TTC549 (cell line): ENCODE measurements around the gene NEMF.
"Not testable (repeated sequence)": the region's sequence is repeated elsewhere in the genome, so short reads cannot be mapped to it uniquely, and the experiment has no call there.

Source experiments
- FAIRE-seq: peaks from 2 replicates; lab custom pipeline; 2012; peaks lifted over from hg19 to GRCh38; lab: Jason Lieb, UNC

NEMF gene

GRCh38 chr14:49816844-49817243 is 35.7 kb downstream of the NEMF start:
- FAIRE-seq, result no peak

GRCh38 chr14:49816118-49816517 is 36.5 kb downstream of the NEMF start:
- FAIRE-seq, result not testable (repeated sequence)

GRCh38 chr14:49808780-49809179 is 43.8 kb downstream of the NEMF start:
- no peak for FAIRE-seq

- FAIRE-seq, result no peak
Measured at GRCh38 chr14:49796025-49796424, 56.6 kb downstream of the NEMF start.

GRCh38 chr14:49792618-49793017 is 60.0 kb downstream of the NEMF start:
- no peak for FAIRE-seq

- no peak for FAIRE-seq
Measured at GRCh38 chr14:49786315-49786714, 66.3 kb downstream of the NEMF start.

GRCh38 chr14:49783394-49784014 is 69.1 kb downstream of the NEMF start:
- no peak for FAIRE-seq

GRCh38 chr14:49781040-49781439 is 71.5 kb downstream of the NEMF start:
- not testable (repeated sequence) for FAIRE-seq

- no peak for FAIRE-seq
Measured at GRCh38 chr14:49778421-49778820, 74.2 kb downstream of the NEMF start.

- no peak for FAIRE-seq
Measured at GRCh38 chr14:49774106-49774505, 78.5 kb downstream of the NEMF start.

GRCh38 chr14:49771691-49772090 is 80.9 kb downstream of the NEMF start:
- FAIRE-seq, result not testable (repeated sequence)

GRCh38 chr14:49770212-49770817 is 82.3 kb downstream of the NEMF start:
- no peak for FAIRE-seq

GRCh38 chr14:49769581-49770211 is 82.9 kb downstream of the NEMF start:
- no peak for FAIRE-seq

GRCh38 chr14:49769171-49769570 is 83.4 kb downstream of the NEMF start:
- FAIRE-seq, result no peak

- FAIRE-seq, result no peak
Measured at GRCh38 chr14:49768301-49769121, 84.1 kb downstream of the NEMF start.

- no peak for FAIRE-seq
Measured at GRCh38 chr14:49767571-49768300, 84.9 kb downstream of the NEMF start, which contains the start of gene KLHDC2. Gene KLHDC2 (plus strand): TSS chr14:49768153. CDS start chr14:49768469, 316 bp downstream.

GRCh38 chr14:49767270-49767570 is 85.4 kb downstream of the NEMF start:
- no peak for FAIRE-seq

- FAIRE-seq, result no peak
Measured at GRCh38 chr14:49766839-49767238, 85.7 kb downstream of the NEMF start.

GRCh38 chr14:49761839-49762551 is 90.6 kb downstream of the NEMF start:
- FAIRE-seq, result no peak

GRCh38 chr14:49755378-49755777 is 97.2 kb downstream of the NEMF start:
- no peak for FAIRE-seq

- FAIRE-seq, result no peak
Measured at GRCh38 chr14:49754570-49755097, 98.0 kb downstream of the NEMF start.
